Activated T-helper 1 cell treated with anti-CD3 and anti-CD28 coated beads, Interleukin-12 subunit alpha, Interleukin-12 subunit beta, Interleukin-2, Interleukin-4 antibody, amounts not matched to agents 30 ng/mL and 10 ng/mL and 1 ng/mL, durations not matched to agents 14 hours and 24 hours and 36 hours (primary cell): Measurements from ENCODE around the gene EFR3B. TPM values are rescaled to one million over a fixed set of nuclear protein-coding genes. Genes with fewer than 3 reads are reported as not detected.

Experiments
- DNase-seq: peaks from one replicate; pipeline ENCODE4 v3.0.0; 2021; ENCODE audit warnings: low spot score
- H3K27ac Mint-ChIP-seq: one replicate; pipeline ENCODE4 v1.8.0; 2021; ENCODE audit warnings: mild to moderate bottlenecking, mixed read lengths
- H3K27me3 Mint-ChIP-seq: one replicate; pipeline ENCODE4 v1.8.0; 2022; ENCODE audit warnings: mild to moderate bottlenecking, moderate library complexity, mixed read lengths; ENCODE audit not compliant: insufficient read depth
- H3K36me3 Mint-ChIP-seq: one replicate; pipeline ENCODE4 v1.8.0; 2021; ENCODE audit warnings: low read depth, mixed read lengths
- H3K4me1 Mint-ChIP-seq: one replicate; pipeline ENCODE4 v1.8.0; 2021; ENCODE audit warnings: low read depth, mixed read lengths
- H3K4me3 Mint-ChIP-seq: one replicate; pipeline ENCODE4 v1.8.0; 2021; ENCODE audit warnings: mild to moderate bottlenecking, moderate library complexity, mixed read lengths
- H3K9me3 Mint-ChIP-seq: one replicate; pipeline ENCODE4 v1.8.0; 2021; ENCODE audit warnings: mixed read lengths
- intact Hi-C: fragments of 100-400 bp; cut with micrococcal nuclease; formaldehyde crosslinking; loops from one replicate; pipeline ENCODE4 v1.15.1; 2024
- total RNA-seq: library from RNA; stranded (reverse); gene quantifications from 2 replicates; pipeline ENCODE4 v1.2.3, GENCODE V29; 2022

The EFR3B gene
- total RNA-seq, 1 donor from 2014 or later: 0.21 TPM

DNA sequence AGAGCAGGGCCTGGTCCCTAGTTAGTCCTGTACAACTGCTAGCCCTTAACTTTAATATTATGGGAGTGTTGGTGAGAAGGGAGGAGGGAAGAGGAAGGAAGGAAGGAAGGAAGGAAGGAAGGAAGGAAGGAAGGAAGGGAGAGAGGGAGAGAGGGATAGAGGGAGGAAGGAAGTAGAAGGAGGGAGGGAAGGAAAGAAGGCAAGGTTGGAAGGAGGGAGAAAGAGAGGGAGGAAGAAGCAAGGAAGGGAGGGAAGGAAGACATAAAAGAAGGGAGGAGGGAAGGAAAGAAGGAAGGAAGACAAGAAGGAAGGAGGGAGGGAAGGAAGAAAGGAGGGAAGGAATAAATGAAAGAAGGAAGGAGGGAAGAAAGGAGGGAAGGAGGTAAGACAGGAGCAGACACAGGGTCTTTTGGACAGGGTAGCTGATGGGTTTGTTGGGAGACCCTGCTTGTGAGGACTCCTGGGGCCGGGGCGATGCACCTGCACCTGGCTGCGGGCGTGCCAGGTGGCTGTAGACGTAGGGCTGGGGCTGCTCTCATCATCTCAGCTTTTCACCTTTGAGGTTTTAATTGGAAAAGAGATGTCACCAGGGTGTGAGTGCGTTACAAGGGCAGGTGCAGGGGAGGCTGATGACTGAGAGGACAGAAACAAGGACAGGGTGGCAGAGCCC is 132.5 kb downstream of the EFR3B start:
- H3K27ac Mint-ChIP-seq: no peak overlapping the region
- no peaks in the 10 kb centered on the region for H3K4me1 Mint-ChIP-seq
- H3K27me3 Mint-ChIP-seq: peaks cover 50% of the 10 kb centered on the region
- intact Hi-C loops: no loop called here
- no peaks in the 10 kb centered on the region for H3K9me3 Mint-ChIP-seq
- no peak for DNase-seq
- peaks cover 1% of the 10 kb centered on the region for H3K36me3 Mint-ChIP-seq
- no peak overlapping the region for H3K4me3 Mint-ChIP-seq

DNA sequence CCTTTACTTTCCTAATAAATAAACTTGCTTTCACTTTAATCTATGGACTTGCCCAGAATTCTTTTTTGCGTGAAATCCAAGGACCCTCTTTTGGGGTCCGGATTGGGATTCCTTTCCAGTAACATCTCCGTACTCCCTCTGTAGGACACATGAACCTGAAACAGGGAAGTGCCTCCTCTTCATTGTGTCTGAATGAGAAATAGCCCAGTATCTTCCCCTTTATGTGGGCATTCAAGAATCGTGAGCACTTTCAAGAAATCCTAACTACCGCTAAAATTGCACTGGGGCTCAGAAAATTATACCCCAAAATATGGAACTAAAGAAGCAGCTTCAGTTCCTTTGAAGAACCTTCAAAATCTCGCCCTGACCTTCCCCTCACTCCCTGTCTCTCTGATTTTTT is 134.3 kb downstream of the EFR3B start:
- H3K4me3 Mint-ChIP-seq: no peak overlapping the region
- no peak overlapping the region for H3K27ac Mint-ChIP-seq
- DNase-seq: no peak
- intact Hi-C loops: no loop called here
- H3K9me3 Mint-ChIP-seq: no peaks in the 10 kb centered on the region
- no peaks in the 10 kb centered on the region for H3K36me3 Mint-ChIP-seq
- H3K27me3 Mint-ChIP-seq: peaks cover 36% of the 10 kb centered on the region
- H3K4me1 Mint-ChIP-seq: no peaks in the 10 kb centered on the region

GRCh38 chr2:25176541-25177181 is 134.8 kb downstream of the EFR3B start:
- Mint-ChIP-seq H3K9me3 (no peaks in the 10 kb centered on the region), H3K4me3 (no peak overlapping the region), H3K4me1 (no peaks in the 10 kb centered on the region), H3K27ac (no peak overlapping the region), H3K27me3 (peaks cover 31% of the 10 kb centered on the region), H3K36me3 (no peaks in the 10 kb centered on the region)
- no peak for DNase-seq
- intact Hi-C loops: no loop called here

GRCh38 chr2:25177211-25177611 is 135.3 kb downstream of the EFR3B start:
- H3K9me3 Mint-ChIP-seq: no peaks in the 10 kb centered on the region
- no peak overlapping the region for H3K4me3 Mint-ChIP-seq
- no peaks in the 10 kb centered on the region for H3K36me3 Mint-ChIP-seq
- no peak for DNase-seq
- H3K27ac Mint-ChIP-seq: no peak overlapping the region
- intact Hi-C loops: no loop called here
- H3K4me1 Mint-ChIP-seq: no peaks in the 10 kb centered on the region
- H3K27me3 Mint-ChIP-seq: peaks cover 27% of the 10 kb centered on the region

DNA sequence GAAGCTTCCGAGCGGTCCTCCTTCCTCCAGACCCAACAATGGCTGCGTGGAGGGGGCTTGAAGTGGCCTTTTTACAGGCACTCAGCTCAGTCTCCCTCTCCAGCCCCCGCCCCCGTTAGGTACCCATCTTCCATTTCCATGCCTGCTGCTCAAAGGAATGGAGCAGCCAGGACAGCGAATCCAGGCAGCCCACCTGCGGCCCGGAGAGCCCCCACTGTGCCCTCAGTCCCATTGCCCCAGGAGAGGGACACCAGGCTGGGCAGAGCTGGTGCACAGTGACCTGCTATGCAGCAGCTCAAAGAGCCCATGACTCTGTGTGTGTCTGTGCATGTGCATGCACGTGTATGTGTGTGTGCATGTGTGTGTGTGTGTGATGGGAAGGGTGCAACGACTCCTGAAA is 137.1 kb downstream of the EFR3B start:
- no peaks in the 10 kb centered on the region for H3K36me3 Mint-ChIP-seq
- no peak overlapping the region for H3K27ac Mint-ChIP-seq
- no peak overlapping the region for H3K4me3 Mint-ChIP-seq
- no peaks in the 10 kb centered on the region for H3K4me1 Mint-ChIP-seq
- DNase-seq: no peak
- H3K27me3 Mint-ChIP-seq: peaks cover 13% of the 10 kb centered on the region
- H3K9me3 Mint-ChIP-seq: no peaks in the 10 kb centered on the region
- intact Hi-C loops: no loop called here

DNA sequence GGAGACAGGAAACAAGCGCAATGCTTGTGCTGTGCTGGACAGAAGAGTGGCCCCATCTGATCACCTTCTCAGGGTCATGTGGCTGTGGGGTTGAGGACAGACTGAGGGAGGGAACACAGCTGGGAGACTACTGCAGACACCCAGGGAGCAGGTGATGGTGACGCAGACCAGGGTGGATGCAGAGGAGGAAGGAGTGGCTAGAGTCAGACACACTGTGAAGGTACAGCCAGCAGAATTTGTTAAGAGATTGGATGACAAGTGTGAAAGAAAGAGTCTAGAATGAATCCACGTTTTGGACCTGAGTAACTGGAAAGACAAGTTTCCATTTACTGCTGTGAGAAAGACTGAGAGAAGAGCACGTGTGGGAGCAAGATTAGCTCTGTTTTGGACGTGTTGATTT is 142.4 kb downstream of the EFR3B start:
- Mint-ChIP-seq H3K4me3 (no peak overlapping the region), H3K36me3 (no peaks in the 10 kb centered on the region), H3K4me1 (no peaks in the 10 kb centered on the region), H3K9me3 (no peaks in the 10 kb centered on the region), H3K27ac (no peak overlapping the region), H3K27me3 (peaks cover 14% of the 10 kb centered on the region)
- intact Hi-C loops: no loop called here
- DNase-seq: no peak

GRCh38 chr2:25187729-25188350 is 146.0 kb downstream of the EFR3B start:
- no peaks in the 10 kb centered on the region for H3K9me3 Mint-ChIP-seq
- intact Hi-C loops: no loop called here
- no peak for DNase-seq
- no peak overlapping the region for H3K4me3 Mint-ChIP-seq
- H3K27ac Mint-ChIP-seq: no peak overlapping the region
- H3K4me1 Mint-ChIP-seq: no peaks in the 10 kb centered on the region
- H3K36me3 Mint-ChIP-seq: no peaks in the 10 kb centered on the region
- peaks cover 9% of the 10 kb centered on the region for H3K27me3 Mint-ChIP-seq

DNA sequence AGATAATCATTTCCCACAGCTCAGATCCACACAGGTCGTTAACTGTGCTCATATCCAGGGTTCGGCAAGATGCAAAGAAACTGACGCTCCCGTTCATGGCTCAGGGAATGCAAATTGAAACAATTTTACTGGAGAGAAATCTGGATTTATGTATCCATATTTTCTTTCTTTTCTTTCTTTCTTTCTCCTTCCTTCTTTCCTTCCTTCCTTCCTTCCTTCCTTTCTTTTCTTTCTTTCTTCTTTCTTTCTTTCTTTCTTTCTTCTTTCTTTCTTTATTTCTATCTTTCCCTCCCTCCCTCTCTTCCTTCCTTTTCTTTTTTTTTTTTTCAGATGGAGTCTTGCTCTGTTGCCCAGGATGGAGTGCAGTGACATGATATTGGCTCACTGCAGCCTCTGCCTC is 146.5 kb downstream of the EFR3B start:
- H3K27me3 Mint-ChIP-seq: peaks cover 9% of the 10 kb centered on the region
- no peaks in the 10 kb centered on the region for H3K36me3 Mint-ChIP-seq
- H3K4me1 Mint-ChIP-seq: no peaks in the 10 kb centered on the region
- H3K27ac Mint-ChIP-seq: no peak overlapping the region
- intact Hi-C loops: no loop called here
- DNase-seq: no peak
- no peaks in the 10 kb centered on the region for H3K9me3 Mint-ChIP-seq
- no peak overlapping the region for H3K4me3 Mint-ChIP-seq

GRCh38 chr2:25190536-25190935 is 148.7 kb downstream of the EFR3B start:
- Mint-ChIP-seq H3K27ac (no peak overlapping the region), H3K9me3 (no peaks in the 10 kb centered on the region), H3K36me3 (no peaks in the 10 kb centered on the region), H3K4me3 (no peak overlapping the region), H3K27me3 (peaks cover 9% of the 10 kb centered on the region), H3K4me1 (no peaks in the 10 kb centered on the region)
- intact Hi-C loops: no loop called here
- no peak for DNase-seq

- intact Hi-C loops: no loop called here
- H3K4me1 Mint-ChIP-seq: no peaks in the 10 kb centered on the region
- no peak for DNase-seq
These were observed 152.8 kb downstream of the EFR3B start for GRCh38 chr2:25194576-25195122.

GRCh38 chr2:25197336-25198208 is 155.7 kb downstream of the EFR3B start:
- Mint-ChIP-seq H3K4me1 (peaks cover 7% of the 10 kb centered on the region), H3K9me3 (no peaks in the 10 kb centered on the region), H3K4me3 (no peak overlapping the region), H3K27ac (no peak overlapping the region), H3K27me3 (peaks cover 12% of the 10 kb centered on the region), H3K36me3 (no peaks in the 10 kb centered on the region)
- DNase-seq: no peak
- intact Hi-C loops: no loop called here

More at GRCh38 chr2:25194576-25195122, 152.8 kb downstream of the EFR3B start:
- Mint-ChIP-seq H3K36me3 (no peaks in the 10 kb centered on the region), H3K27me3 (peaks cover 12% of the 10 kb centered on the region), H3K9me3 (no peaks in the 10 kb centered on the region), H3K4me3 (no peak overlapping the region), H3K27ac (no peak overlapping the region)

- Mint-ChIP-seq H3K27ac (no peak overlapping the region), H3K36me3 (no peaks in the 10 kb centered on the region), H3K4me3 (no peak overlapping the region), H3K4me1 (peaks cover 8% of the 10 kb centered on the region), H3K27me3 (peaks cover 12% of the 10 kb centered on the region), H3K9me3 (no peaks in the 10 kb centered on the region)
- intact Hi-C loops: no loop called here
- no peak for DNase-seq
These were observed 156.3 kb downstream of the EFR3B start for GRCh38 chr2:25198209-25198525.

GRCh38 chr2:25198576-25198975 is 156.7 kb downstream of the EFR3B start:
- Mint-ChIP-seq H3K27ac (no peak overlapping the region), H3K4me3 (no peak overlapping the region), H3K4me1 (peaks cover 8% of the 10 kb centered on the region), H3K9me3 (no peaks in the 10 kb centered on the region), H3K27me3 (peaks cover 12% of the 10 kb centered on the region), H3K36me3 (no peaks in the 10 kb centered on the region)
- DNase-seq: no peak
- intact Hi-C loops: no loop called here
